Renal cortex interstitium (tissue), 11 donors: ENCODE measurements around the gene DACT3. TPM values are rescaled to one million over a fixed set of nuclear protein-coding genes. Genes with fewer than 3 reads are reported as not detected.

Experiments used
- DNase-seq, 11 donors: peaks; one replicate each; pipeline ENCODE4 v3.0.0-alpha.2; 2013; ENCODE audit warnings: low read depth in 9 of 11, low spot score in 4 of 11; ENCODE audit errors: extremely low read depth in 1 of 11
- polyA plus RNA-seq, 3 donors: library from polyadenylated mRNA; unstranded; fragments of 120-200 nt; gene quantifications; one replicate each; pipeline ENCODE4 v1.2.1, GENCODE V29; 2013; ENCODE audit not compliant: insufficient read length in 3 of 3

The DACT3 gene
- polyA plus RNA-seq, 3 donors = 22.2 to 29.3 (median 23.5) TPM

- no peak for DNase-seq
Measured at GRCh38 chr19:46621191-46622117, 39.5 kb downstream of the DACT3 start.

DNA sequence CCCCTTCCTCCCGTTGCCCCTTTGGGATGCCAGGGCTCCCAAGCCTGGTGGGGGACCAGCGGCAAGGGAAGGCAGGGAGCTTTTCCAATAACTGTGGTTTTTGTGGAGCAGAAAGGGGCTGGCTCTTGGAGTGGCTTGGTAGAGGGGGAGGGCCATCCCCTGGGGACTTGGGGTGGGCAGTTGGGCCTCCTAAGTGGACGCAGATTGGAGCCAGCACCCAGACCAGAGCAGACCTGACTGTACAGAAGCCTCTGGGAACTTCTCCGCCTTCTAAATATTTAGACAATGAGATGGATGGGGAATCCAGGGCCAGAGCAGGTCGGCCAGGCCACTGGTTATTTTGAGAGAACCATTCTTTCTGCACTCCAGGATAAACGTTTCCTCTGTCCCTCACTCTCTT is 40.3 kb downstream of the DACT3 start:
- DNase-seq = no peak

DNA sequence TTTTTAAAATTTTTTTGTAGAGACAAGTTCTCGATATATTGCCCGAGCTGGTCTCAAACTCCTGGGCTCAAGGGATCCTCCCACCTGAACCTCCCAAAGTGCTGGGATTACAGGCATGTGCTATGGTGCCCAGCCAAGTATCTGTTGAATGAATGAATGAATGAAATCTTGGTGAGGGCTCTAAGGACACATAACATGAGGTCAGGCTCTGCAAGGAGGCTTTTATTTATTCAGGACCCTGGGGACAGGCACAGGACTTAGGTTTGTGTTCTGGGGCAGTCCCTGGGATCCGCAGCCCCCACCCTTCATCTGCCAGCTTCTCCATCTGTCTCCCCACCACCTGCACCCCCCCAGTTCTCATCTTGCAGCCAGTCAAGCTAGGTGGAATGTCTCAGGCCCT is 40.7 kb downstream of the DACT3 start:
- DNase-seq = no peak

GRCh38 chr19:46618670-46619231 is 42.2 kb downstream of the DACT3 start:
- no peak for DNase-seq

- DNase-seq = no peak
Measured at GRCh38 chr19:46617601-46618000, 43.4 kb downstream of the DACT3 start.

- no peak for DNase-seq
Measured at GRCh38 chr19:46616631-46617322, 44.2 kb downstream of the DACT3 start.

GRCh38 chr19:46615966-46616365 is 45.0 kb downstream of the DACT3 start:
- no peak for DNase-seq

GRCh38 chr19:46614114-46614722 is 46.8 kb downstream of the DACT3 start:
- DNase-seq = peak in 6 of 11 donors; percentile 67 to 76 (median 74)

GRCh38 chr19:46613525-46613924 is 47.5 kb downstream of the DACT3 start:
- no peak for DNase-seq

DNA sequence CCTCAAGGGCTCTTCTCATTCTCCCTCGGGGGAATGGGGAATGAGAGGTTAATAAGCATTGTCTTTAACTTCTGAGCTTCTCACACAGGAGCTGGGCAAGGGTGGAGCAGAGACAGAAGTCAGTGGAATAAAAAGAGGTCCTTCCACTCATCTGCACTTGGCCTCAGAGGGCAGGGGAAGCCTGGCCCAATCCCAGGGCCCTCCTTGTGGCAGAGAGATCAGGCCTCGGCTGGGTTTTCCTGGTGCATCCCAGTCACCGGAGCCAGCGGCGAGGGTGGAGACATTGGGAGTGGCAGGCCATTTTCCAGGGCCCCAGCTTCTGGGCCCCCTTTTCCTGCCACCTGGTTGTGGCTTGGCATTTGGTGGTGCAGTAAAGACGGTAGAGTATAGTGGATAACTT is 49.2 kb downstream of the DACT3 start:
- DNase-seq = no peak

GRCh38 chr19:46610851-46611770 is 49.9 kb downstream of the DACT3 start:
- no peak for DNase-seq

- DNase-seq = no peak
Measured at GRCh38 chr19:46610413-46610775, 50.6 kb downstream of the DACT3 start.

GRCh38 chr19:46609511-46610412 is 51.2 kb downstream of the DACT3 start:
- no peak for DNase-seq

- no peak for DNase-seq
Measured at GRCh38 chr19:46608581-46609345, 52.2 kb downstream of the DACT3 start.

DNA sequence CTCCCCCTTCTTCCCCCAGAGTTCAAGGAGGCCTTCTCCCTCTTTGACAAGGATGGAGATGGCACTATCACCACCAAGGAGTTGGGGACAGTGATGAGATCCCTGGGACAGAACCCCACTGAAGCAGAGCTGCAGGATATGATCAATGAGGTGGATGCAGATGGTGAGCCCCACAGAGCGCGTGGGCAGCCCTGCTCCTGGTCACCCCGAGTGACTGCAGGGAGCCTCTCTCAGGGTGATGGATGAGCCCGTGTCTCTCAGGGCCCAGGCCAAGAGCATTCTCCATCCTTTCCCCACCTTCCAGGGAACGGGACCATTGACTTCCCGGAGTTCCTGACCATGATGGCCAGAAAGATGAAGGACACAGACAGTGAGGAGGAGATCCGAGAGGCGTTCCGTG is 52.8 kb downstream of the DACT3 start:
- DNase-seq = no peak

DNA sequence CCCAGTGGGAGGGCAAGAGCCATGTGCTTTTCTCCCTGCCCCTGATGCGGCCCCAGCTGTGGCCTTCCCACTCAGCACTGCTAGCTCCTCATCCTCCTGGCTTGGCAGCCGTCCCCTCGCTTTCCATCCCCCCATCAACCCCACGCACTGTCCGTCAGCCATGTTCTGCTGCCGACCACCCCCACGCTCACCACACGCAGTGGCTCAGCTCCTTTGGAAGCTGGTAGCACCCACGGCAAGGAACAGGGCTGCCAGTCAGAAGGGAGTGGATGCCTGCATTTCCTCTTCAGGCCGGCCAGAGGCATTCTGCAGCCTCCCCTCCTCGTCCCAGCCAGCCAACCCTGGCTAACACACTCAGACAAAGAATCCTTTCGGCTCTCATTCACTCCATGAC is 53.5 kb downstream of the DACT3 start:
- no peak for DNase-seq
